ENCODE measurements around the gene MISP3.

GRCh38 chr19:14120497-14120780, 47.9 kb downstream of the MISP3 start:
- TF ChIP-seq EP300 (conservative IDR thresholded peaks at IDR 0.05; ENCODE audit: poor library complexity, severe bottlenecking) (no peak), POLR2AphosphoS5 (IDR thresholded peaks at IDR 0.05) (no peak), CTCF (IDR thresholded peaks at IDR 0.05; ENCODE audit: poor library complexity, severe bottlenecking) (no peak), MXI1 (conservative IDR thresholded peaks at IDR 0.05; ENCODE audit: poor library complexity, severe bottlenecking) (no peak)

Data from neural cell (in vitro differentiated cells).